CD4-positive, alpha-beta T cell treated with Interleukin-6 at 100 ng/mL for 8 hours (primary cell): ENCODE data around the gene HIRA.
"Not testable (repeated sequence)": the region's sequence is repeated elsewhere in the genome, so short reads cannot be mapped to it uniquely, and the experiment has no call there.

Source experiments
- DNase-seq: peaks from one replicate; pipeline ENCODE4 v3.0.0-alpha.2; 2020; ENCODE audit warnings: mixed read lengths, low spot score

HIRA gene

DNA sequence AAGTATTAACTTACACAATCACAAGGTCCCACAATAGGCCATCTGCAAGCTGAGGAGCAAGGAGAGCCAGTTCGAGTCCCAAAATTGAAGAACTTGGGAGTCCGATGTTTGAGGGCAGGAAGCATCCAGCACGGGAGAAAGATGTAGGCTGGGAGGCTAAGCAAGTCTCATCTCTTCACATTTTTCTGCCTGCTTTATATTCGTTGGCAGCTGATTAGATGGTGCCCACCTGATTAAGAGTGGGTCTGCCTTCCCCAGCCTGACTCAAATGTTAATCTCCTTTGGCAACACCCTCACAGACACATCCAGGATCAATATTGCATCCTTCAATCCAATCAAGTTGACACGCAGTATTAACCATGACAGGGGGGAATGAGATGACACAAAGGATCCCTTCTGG, 101.3 kb downstream of the HIRA start:
- not testable (repeated sequence) for DNase-seq

GRCh38 chr22:19329454-19329853, 102.1 kb downstream of the HIRA start:
- no peak for DNase-seq

- DNase-seq: no peak
These were observed 106.1 kb downstream of the HIRA start for GRCh38 chr22:19325296-19325948.

GRCh38 chr22:19323420-19323819, 108.1 kb downstream of the HIRA start:
- DNase-seq: not testable (repeated sequence)

DNA sequence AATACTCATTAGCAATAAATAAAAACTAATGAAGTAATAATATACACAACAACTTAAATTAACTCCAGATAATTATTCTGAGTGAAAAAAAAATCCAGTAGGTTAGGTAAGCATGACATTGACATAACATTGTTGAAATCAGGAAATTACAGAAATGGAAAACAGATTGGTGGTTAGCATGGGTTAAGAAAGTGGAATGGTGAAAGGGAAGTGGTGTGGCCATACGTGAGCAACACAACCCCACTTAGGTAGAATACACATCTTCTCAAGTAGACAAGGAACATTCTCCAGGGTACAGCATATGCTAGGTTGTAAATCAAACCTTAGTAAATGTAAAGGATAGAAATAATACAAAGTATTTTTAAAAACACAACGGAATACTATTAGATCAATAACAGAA, 109.8 kb downstream of the HIRA start:
- no peak for DNase-seq

DNA sequence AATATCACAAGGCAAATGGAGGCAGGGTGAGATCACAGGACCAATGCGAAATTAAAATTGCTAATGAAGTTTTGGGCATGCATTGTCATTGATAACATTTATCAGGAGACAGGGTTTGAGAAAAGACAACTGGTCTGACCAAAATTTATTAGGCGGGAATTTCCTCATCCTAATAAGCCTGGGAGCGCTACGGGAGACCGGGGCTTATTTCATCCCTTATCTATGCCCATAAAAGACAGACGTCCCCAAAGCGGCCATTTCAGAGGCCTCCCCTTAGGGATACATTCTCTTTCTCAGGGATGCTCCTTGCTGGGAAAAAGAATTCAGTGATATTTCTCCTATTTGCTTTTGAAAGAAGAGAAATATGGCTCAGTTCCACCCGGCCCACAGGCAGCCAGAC, 111.4 kb downstream of the HIRA start:
- not testable (repeated sequence) for DNase-seq

- no peak for DNase-seq
These were observed 112.3 kb downstream of the HIRA start for GRCh38 chr22:19319281-19319680.

DNA sequence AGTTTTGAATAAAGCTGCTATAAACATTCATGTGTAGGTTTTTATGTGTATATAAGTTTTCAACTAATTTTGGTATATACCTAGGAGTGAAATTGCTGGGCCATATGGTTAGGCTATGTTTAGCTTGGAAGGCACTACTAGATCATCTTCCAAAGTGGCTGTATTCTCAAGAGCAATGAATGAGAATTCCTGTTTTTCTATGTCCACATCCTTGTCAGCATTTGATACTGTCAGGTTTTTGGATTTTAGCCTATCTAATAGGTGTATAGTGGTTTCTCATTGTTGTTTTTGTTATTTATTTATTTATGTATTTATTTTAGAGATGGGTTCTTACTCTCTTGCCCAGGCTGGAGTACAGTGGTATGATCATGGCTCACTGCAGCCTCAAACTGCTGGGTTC, 113.7 kb downstream of the HIRA start:
- DNase-seq: no peak

DNA sequence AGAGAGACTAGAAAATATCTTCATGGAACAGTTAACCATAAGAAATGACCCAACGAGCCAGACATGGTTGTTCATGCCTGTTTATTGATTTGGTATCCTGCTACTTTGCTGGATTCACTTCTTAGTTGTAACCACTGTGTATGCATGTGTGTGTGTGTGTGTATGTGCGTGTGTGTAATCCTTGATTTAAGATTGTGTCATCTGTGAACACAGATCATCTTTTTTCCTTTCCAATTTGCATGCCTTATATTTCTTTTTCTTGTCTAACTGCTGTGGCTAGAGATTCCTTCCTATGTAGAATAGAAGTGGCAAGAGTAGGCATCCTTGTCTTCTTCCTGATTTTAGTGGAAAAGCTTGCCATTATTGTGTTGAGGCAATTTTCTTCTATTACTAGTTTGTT, 123.7 kb downstream of the HIRA start:
- DNase-seq: no peak

DNA sequence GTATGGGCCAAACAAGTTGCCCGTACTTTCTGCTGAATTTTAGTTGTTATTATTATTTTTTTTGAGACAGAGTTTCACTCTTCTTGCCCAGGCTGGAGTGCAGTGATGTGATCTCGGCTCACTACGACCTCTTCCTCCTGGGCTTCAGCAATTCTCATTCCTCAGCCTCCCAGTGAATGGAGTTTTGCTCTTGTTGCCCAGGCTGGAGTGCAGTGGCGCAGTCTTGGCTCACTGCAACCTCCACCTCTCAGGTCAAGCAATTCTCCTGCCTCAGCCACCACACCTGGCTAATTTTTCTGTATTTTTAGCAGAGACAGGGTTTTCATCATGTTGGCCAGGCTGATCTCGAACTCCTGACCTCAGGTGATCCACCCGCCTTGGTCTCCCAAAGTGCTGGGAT, 125.0 kb downstream of the HIRA start:
- DNase-seq: not testable (repeated sequence)

- DNase-seq: no peak
These were observed 127.0 kb downstream of the HIRA start for GRCh38 chr22:19304547-19304946.

DNA sequence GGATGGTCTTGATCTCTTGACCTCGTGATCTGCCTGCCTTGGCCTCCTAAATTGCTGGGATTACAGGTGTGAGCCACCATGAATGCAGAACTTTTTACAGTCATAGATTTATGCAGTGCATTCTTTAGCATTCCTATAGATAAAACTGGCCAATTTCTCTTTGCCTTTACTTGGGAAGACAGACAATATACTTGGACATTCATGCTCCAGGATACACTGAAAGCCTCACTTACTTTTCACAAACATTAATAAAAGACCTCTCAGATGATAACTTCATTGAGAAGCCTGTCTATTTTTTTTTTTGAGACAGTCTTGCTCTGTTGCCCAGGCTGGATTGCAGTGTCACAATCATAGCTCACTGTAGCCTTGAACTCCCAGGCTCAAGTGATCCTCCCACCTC, 127.7 kb downstream of the HIRA start:
- DNase-seq: no peak

DNA sequence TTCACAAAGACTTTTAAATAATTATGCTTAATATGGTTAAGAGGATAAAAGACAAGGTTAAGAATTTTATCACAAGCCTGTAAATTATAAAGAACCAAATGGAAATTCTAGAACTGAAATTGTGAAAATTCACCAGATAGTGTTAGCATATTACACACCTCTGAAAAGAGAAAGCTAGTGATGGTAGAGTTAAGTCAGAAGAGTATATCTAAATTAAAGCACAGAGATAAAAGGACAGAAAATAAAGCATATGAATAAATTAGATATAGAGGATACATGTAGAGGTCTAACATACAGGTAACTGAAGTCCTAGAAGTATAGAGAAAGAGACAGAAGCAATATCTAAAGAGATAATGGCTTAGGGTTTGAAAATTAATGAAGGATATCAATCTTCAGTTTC, 135.8 kb downstream of the HIRA start:
- DNase-seq: no peak

DNA sequence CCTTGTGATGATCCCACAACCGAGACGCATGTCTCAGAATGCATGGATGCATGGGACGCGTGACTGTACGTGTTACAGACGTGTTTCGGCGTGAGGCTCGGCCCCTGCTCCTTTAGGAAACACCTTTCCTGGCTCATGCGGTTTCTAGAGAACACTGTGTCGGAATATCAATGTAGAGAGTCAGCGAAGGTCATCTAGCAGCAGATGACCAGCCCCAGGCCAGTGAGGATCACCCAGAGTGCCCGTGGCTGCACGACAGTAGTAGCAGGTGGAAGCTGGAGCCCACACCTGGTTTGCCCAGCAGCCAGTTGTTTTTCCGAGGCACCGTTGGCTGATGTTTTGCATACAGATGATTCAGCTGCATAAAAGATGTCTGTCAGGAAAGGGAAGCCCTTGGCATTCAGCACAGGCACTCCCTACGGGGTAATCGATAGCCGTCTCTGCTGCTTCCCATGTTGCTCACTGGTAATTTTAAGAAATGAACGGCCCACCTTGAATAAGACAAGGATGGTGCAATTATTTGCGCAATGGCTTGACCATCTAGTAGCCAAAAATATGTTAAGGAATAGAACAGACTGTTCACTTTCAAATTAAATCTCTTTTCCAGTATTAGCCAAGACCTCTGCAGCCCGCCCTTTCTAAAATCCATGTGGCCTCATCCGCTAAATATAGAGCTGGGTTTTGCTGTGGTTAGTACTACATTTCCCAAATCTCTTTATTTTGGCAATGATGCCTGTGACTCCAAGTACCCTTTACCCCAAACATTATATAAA, 138.9 kb downstream of the HIRA start:
- no peak for DNase-seq

DNA sequence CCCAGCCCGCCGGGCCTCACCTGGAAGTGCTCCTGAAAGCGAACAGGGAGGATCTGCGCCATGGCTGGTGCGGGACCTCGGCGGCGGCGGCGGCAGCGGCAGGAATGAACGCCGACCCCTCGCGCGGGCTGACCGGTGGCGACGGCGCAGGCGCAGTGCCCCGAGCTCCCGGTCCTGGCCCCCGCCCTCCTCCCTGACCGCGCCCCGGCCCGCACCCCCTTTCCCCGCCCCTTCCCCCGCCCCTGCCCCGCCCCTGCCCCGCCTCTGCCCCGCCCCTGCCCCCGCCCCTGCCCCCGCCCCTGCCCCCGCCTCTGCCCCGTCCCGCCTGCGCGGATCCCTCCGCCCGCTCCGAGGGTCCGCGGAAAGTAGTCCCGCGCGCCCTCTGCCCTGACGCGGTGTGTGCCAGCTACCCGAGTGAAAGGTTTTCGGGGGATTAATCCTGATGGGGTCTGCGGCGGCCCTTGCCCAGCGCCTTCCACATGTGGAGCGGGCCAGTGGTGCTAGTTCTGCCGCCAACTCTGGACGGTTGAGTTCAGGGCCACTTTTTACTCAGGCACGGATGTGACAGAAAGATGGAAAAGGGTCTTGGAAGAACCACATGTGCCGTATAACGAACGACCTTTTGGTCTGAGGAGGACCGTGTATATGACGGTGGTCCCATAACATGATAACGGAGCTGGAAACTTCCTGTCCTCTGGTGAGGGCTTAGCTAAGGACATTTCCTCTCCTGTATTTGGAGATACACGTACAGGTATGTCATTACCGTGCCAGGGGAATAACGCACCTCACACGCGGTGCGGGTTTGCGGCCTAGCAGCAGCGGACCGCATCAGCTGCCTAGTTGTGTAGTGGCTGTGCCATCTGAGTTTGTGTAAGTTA, 139.7 kb downstream of the HIRA start, which contains the start of gene CLTCL1:
CLTCL1 (minus strand) TSS at position 140 of the 878 bp plus-strand sequence; CDS start at position 62, 78 bp downstream.
- peak; percentile 72 for DNase-seq

GRCh38 chr22:19291218-19291579, 140.3 kb downstream of the HIRA start:
- DNase-seq: peak; percentile 7

DNA sequence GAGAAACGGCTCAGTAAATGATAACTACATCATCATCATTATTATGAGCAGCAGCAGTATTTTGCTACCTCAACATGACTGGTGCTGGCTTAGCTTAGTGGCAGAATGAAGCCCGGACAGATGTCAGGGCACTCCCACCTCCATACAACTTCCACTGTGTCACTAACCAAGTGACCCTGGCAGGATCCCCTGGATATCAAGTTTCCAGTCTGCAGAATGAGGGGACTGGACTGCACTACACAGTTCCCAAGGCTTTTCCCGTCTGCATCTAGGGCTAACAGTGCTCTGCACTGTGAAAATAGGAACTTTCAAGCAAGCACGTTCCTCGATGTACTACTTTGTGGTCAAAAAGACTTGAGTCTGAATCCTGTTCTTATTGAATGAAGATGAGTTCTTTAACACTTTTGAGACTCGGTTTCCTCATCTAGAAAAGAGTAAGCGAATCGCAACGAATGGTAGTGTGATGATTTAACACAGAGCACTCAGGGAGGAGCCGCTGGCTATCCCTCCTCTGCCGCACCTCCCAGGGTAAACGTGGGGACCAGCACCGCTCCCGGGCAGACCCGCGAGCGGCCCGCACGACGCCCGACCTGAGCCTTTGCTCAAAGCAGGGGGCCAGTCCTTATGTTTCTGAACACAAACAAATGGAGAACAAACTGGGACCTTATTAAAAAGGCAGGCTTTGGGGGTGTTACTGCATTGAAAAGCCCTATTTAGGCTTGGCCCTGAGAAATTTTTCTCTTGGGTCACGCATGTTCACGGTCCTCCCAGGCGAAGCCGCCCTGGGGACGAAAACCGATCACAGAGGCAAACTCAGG, 140.9 kb downstream of the HIRA start:
- no peak for DNase-seq

- no peak for DNase-seq
These were observed 141.9 kb downstream of the HIRA start for GRCh38 chr22:19289475-19290161.

- no peak for DNase-seq
These were observed 143.6 kb downstream of the HIRA start for GRCh38 chr22:19287889-19288288.

DNA sequence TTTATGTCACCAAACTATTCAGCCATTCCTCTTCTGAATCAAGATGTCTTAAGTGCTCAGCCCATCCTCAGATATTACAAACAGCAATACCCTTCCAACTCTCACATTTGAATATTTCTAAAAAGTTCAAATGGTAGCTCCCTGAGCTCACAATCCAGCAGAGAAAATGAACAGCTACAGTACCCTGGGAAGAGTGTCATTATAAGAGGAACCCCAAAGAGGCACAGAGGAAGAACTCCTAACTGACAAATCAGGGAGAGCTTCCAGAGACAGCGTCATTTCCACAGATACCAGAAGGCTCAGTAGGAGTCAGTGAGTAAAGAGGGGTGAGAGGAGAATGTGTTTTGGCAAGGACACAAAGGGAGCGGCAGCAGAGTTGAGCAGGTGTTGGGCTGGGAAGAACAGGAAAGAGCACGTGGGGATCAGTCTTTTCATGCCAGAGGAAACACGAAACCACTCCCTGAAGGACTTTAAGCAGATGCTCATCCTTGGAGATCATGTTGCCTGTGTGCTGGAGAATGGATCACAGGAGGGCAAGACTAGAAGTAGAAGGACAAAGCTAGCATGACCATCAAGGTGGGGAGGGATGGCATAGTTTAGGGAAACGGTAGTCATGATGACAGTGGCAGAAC, 144.3 kb downstream of the HIRA start:
- DNase-seq: no peak

- DNase-seq: no peak
These were observed 145.7 kb downstream of the HIRA start for GRCh38 chr22:19285831-19286230.
